HG03565 (cell line): Measurements from ENCODE around the gene ILF3.
"Not testable (repeated sequence)": the region's sequence is repeated elsewhere in the genome, so short reads cannot be mapped to it uniquely, and the experiment has no call there.

ENCODE experiments used
- ATAC-seq: cut with Tn5 transposase; IDR thresholded peaks from one replicate; pipeline ENCODE4 v1.9.1; 2021; ENCODE audit warnings: mild to moderate bottlenecking, moderate library complexity; ENCODE audit not compliant: unreplicated experiment

ILF3 gene

GRCh38 chr19:10642473-10643171 lies 11.5 kb upstream of the ILF3 start:
- ATAC-seq, result no peak

DNA sequence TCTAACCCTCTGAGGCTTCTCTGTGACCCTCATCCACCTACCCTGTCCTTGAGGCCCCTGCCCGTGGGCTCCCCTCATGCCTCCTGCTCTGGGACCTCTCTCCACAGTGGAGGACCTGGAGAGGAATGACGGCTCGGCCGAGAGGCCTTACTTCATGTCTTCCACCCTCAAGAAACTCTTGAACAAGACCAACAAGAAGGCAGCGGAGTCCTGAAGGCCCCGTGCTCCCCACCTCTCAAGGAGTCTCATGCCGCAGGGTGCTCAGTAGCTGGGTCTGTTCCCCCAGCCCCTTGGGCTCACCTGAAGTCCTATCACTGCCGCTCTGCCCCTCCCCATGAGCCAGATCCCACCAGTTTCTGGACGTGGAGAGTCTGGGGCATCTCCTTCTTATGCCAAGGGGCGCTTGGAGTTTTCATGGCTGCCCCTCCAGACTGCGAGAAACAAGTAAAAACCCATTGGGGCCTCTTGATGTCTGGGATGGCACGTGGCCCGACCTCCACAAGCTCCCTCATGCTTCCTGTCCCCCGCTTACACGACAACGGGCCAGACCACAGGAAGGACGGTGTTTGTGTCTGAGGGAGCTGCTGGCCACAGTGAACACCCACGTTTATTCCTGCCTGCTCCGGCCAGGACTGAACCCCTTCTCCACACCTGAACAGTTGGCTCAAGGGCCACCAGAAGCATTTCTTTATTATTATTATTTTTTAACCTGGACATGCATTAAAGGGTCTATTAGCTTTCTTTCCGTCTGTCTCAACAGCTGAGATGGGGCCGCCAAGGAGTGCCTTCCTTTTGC lies 10.8 kb upstream of the ILF3 start:
- ATAC-seq, result no peak

GRCh38 chr19:10643968-10644259 lies 10.2 kb upstream of the ILF3 start:
- no peak for ATAC-seq

GRCh38 chr19:10644260-10645007 lies 9.7 kb upstream of the ILF3 start:
- no peak for ATAC-seq

DNA sequence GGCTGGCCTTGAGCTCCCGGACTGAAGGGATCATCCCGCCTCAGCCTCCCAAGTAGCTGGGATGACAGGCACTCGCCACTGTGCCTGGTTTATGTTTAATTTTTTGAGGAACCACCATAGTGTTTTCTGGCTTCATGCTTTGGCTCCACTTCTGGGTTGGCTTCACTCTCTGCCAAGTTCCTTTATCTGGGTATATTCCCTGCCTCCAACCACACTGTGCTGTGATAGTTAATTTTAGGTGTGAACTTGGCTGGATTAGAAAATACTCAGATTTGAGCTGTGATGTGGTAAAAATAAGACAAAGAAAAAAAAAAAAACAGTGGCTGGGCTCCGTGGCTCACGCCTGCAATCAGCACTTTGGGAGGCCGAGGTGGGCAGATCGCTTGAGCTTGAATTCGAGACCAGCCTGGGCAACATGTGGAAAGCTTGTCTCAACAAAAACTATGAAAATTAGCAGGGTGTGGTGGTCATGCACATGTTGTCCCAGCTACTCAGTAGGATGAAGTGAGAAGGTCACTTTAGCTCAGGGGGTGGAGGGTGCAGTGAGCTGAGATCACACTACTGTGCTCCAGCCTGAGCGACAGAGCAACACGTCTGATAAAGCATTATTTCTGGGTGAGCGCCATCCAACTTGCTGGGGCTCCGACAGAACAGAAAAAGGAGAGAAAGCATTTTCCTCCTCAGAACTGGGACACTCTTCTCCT lies 7.5 kb upstream of the ILF3 start:
- no peak for ATAC-seq

- ATAC-seq, result no peak
These were observed 5.8 kb upstream of the ILF3 start for GRCh38 chr19:10648360-10648759.

DNA sequence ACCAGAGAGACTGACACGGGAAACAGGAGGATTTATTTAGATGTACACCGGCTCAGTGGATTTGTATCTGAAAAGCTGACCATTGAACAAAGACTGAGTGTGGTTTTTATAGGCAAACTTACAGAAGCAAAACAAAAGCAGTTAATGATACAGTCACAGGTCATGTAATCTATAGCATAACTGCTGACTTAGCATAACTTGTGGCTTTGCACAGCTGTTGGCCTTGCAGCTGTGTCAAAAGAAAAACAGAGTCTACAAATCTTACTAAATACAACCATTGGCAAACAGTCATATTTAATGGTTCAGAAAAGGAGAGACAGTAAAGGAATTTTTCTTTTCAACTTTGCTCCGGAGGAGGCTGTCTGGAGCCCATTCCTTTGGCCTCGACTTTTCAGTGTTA lies 2.3 kb upstream of the ILF3 start:
- no peak for ATAC-seq

- no peak for ATAC-seq
These were observed 739 bp upstream of the ILF3 start for GRCh38 chr19:10653482-10653731.

GRCh38 chr19:10654610-10655456 lies 687 bp downstream of the ILF3 start:
- ATAC-seq, result no peak

GRCh38 chr19:10655457-10656312 lies 1.5 kb downstream of the ILF3 start:
- ATAC-seq, result no peak

DNA sequence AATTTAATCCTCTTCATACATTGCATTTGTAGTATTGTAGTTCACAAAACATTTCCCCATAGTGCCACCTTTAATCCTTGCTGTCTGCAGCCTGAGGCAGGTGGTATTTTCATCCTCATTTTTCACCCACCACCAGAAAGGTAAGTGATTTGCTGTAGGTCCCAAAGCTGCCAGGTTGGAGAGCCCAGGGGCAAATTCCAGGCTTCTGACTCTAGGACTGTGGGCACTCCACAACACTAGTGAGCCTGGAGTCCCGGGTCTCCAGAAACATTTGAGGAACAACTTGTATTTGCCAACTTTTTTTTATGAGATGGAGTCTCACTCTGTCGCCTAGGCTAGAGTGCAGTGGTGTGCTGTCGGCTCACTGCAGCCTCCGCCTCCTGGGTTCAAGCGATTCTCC lies 6.2 kb downstream of the ILF3 start:
- ATAC-seq, result no peak

DNA sequence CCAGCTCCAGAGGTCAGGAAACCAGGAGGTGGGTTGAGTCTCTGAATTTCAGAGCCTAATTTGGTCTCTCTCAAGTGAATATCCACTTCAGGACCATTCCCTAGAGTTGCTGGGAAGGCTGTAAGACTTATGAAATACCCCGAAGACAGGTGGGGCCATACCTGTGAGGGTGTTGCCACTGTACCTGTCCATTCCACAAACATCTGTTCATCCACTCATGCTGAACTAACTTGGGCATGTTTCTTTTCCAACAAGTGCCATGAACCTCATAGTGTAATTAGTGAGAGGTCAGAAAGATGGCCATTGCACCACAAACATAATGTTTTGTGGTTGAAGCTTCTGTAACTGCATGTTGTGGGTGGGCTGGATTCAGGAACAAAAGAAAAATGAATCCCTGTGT lies 7.8 kb downstream of the ILF3 start:
- no peak for ATAC-seq

- no peak for ATAC-seq
These were observed 8.5 kb downstream of the ILF3 start for GRCh38 chr19:10662384-10663251.

DNA sequence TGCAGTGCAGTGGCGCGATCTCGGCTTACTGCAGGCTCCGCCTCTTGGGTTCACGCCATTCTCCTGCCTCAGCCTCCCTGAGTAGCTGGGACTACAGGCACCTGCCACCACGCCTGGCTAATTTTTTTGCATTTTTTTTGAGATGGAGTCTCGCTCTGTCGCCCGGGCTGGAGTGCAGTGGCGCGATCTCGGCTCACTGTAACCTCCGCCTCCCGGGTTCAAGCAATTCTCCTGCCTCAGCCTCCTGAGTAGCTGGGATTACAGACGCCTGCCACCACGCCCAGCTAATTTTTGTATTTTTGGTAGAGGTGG lies 9.1 kb downstream of the ILF3 start:
- not testable (repeated sequence) for ATAC-seq

- ATAC-seq, result no peak
These were observed 13.7 kb downstream of the ILF3 start for GRCh38 chr19:10667867-10668266.

DNA sequence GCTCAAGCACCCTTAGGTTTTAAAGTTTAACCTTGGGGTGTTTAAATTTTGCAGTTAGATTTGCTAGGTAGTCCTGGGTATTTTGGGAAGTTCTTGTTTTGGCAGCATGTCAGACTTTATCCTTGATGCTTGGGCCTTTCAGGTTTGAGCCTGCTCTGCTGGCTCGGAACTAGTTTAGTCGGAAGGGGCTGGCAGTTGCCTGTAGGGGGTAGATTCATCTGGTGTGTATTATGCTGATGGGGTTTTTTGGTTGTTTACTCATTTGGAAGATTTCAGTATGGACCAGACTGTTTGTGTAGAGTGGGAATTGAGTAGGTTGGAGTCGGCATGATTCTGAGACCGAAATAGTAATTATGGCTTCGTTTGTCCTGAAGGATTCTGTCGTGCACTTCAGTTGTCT lies 15.1 kb downstream of the ILF3 start:
- no peak for ATAC-seq

DNA sequence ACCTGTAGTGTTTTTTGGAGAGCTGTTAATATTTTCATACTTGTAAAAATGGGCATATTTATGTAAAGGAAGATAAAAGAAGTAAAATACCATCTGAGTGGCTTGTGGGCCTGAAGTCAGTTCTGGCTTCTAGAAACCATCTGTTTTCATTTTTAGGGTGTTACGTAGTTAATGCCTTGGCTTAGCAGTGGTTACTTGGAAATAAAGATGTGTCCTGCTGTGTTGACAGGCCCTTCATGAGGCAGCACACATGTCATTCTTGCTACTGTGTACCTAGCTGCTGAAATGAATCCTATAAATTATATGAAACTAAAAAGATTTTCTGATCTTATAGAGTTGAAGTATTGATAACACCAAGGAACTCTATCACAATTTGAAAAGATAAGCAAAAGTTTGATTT lies 16.0 kb downstream of the ILF3 start:
- no peak for ATAC-seq

DNA sequence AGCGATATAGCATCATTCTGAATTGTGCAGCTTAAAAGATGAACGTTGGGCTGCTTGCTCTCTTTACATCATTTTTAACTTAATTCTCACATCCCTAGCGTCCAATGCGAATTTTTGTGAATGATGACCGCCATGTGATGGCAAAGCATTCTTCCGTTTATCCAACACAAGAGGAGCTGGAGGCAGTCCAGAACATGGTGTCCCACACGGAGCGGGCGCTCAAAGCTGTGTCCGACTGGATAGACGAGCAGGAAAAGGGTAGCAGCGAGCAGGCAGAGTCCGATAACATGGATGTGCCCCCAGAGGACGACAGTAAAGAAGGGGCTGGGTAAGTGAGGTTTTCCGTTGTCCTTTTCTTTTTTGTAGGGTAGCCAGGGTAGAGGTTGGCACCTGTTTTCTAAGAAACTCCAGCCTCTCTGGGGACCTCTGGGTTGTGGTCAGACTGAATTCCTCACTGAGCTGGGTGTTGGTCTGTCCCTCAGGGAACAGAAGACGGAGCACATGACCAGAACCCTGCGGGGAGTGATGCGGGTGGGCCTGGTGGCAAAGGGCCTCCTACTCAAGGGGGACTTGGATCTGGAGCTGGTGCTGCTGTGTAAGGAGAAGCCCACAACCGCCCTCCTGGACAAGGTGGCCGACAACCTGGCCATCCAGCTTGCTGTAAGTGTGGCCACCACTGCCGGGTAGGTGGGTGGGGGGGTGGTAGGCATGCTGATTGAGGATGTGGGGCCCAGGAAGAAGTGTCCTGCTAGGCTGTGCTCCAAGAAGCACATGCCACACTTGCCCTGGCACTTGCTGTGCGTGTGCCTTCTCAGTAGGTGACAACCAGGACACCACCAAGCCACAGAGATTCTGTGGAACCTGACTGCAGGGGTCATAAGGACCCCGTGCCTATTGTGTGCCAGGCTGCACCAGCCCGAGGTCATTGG lies 17.0 kb downstream of the ILF3 start:
- no peak for ATAC-seq
